Activated CD4-positive, alpha-beta T cell treated with anti-CD3 and anti-CD28 coated beads for 36 hours (primary cell): ENCODE measurements around the gene GPM6B. TPM values are rescaled to one million over a fixed set of nuclear protein-coding genes. Genes with fewer than 3 reads are reported as not detected.
"Not testable (repeated sequence)": the region's sequence is repeated elsewhere in the genome, so short reads cannot be mapped to it uniquely, and the experiment has no call there.

ENCODE experiments used
- ATAC-seq: fragments of 200-7000 bp; cut with Tn5 transposase; one replicate; pipeline ENCODE4 v1.10.0; 2021; ENCODE audit warnings: mild to moderate bottlenecking, moderate library complexity
- CTCF ChIA-PET: fragments of 350-600 bp; sonication (Branson Sonifier 250); formaldehyde crosslinking; loops from one replicate; lab custom pipeline; 2021; ENCODE audit warnings: antibody characterized with exemption; lab: Charles Lee
- POLR2A ChIA-PET: fragments of 350-600 bp; sonication (Branson Sonifier 250); formaldehyde crosslinking; loops from one replicate; lab custom pipeline; 2021; ENCODE audit warnings: antibody characterized with exemption, inconsistent platforms; lab: Charles Lee
- DNase-seq: peaks from one replicate; pipeline ENCODE4 v3.0.0-alpha.2; 2020
- H3K27ac Mint-ChIP-seq: one replicate; pipeline ENCODE4 v1.8.0; 2021; ENCODE audit warnings: mixed read lengths
- H3K27me3 Mint-ChIP-seq: one replicate; pipeline ENCODE4 v1.8.0; 2021; ENCODE audit warnings: mixed read lengths
- H3K36me3 Mint-ChIP-seq: one replicate; pipeline ENCODE4 v1.8.0; 2021; ENCODE audit warnings: low read depth, mixed read lengths
- H3K4me1 Mint-ChIP-seq: one replicate; pipeline ENCODE4 v1.8.0; 2021; ENCODE audit warnings: mixed read lengths
- H3K4me3 Mint-ChIP-seq: one replicate; pipeline ENCODE4 v1.8.0; 2021; ENCODE audit warnings: mild to moderate bottlenecking, moderate library complexity, mixed read lengths
- H3K9me3 Mint-ChIP-seq: one replicate; pipeline ENCODE4 v1.8.0; 2021; ENCODE audit warnings: low read depth, mixed read lengths
- intact Hi-C, 2 experiments: fragments of 100-400 bp; cut with DNase I in 1 of 2; cut with micrococcal nuclease in 1 of 2; formaldehyde crosslinking; loops; one replicate each; pipeline versions ENCODE4 v1.14.2 to v1.15.1; 2022 to 2024; cut with DNase I, micrococcal nuclease
- total RNA-seq, 2 experiments: library from RNA; stranded (reverse); gene quantifications; one replicate each; pipeline ENCODE4 v1.2.3, GENCODE V29; 2021

GPM6B gene
- total RNA-seq, 2 experiments from 2014 or later, result 0.14 TPM; not detected in 1

DNA sequence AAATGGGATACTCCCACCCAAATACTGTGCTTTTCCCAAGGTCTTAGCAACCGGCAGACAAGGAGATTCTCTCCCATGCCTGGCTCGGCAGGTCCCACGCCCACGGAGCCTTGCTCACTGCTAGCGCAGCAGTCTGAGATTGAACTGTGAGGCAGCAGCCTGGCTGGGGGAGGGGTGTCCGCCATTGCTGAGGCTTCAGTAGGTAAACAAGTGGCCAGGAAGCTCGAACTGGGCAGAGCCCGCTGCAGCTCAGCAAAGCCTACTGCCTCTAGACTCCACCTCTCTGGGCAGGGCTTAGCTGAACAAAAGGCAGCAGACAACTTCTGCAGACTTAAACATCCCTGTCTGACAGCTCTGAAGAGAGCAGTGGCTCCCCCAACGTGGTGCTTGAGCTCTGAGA, 92.0 kb downstream of the GPM6B start:
- intact Hi-C loops, H3K27me3 Mint-ChIP-seq, H3K4me3 Mint-ChIP-seq, H3K9me3 Mint-ChIP-seq, ATAC-seq, POLR2A ChIA-PET: not testable (repeated sequence)
- DNase-seq, result peak; percentile 65
- Mint-ChIP-seq H3K27ac (peak overlapping the region; percentile 25), H3K4me1 (peaks cover 49% of the 10 kb centered on the region), H3K36me3 (peaks cover 65% of the 10 kb centered on the region)
- CTCF ChIA-PET, result interaction anchor here (0.6 to 1.3 kb wide), 2 partner anchors 9 to 778 kb away, joined by 3 read pairs; no protein-coding TSS in a partner anchor

GRCh38 chrX:13721819-13722519, 94.9 kb downstream of the GPM6B start:
- Mint-ChIP-seq H3K4me1 (peaks cover 39% of the 10 kb centered on the region), H3K27ac (no peak overlapping the region), H3K9me3 (peaks cover 2% of the 10 kb centered on the region), H3K27me3 (no peaks in the 10 kb centered on the region), H3K36me3 (peaks cover 49% of the 10 kb centered on the region), H3K4me3 (no peak overlapping the region)
- no peak for DNase-seq
- ChIA-PET POLR2A (no interaction called here), CTCF (no interaction called here)
- intact Hi-C loops, result no loop called here
- ATAC-seq, result no peak

GRCh38 chrX:13721371-13721770, 95.5 kb downstream of the GPM6B start:
- intact Hi-C loops, result no loop called here
- CTCF ChIA-PET, result no interaction called here
- peaks cover 36% of the 10 kb centered on the region for H3K4me1 Mint-ChIP-seq
- H3K27me3 Mint-ChIP-seq, result no peaks in the 10 kb centered on the region
- H3K4me3 Mint-ChIP-seq, result no peak overlapping the region
- H3K9me3 Mint-ChIP-seq, result no peaks in the 10 kb centered on the region
- POLR2A ChIA-PET, result no interaction called here
- ATAC-seq (no peak), DNase-seq (no peak)
- H3K36me3 Mint-ChIP-seq, result peaks cover 45% of the 10 kb centered on the region
- no peak overlapping the region for H3K27ac Mint-ChIP-seq

Other genes starting within 250 kb of the GPM6B start
- under 1 TPM; 0.19 to 0.21 TPM for gene EGFL6, start 247.5 kb downstream of the GPM6B start, total RNA-seq
- gene TCEANC, start 164.0 kb downstream of the GPM6B start, total RNA-seq, result 1 to 10 TPM; 1.9 to 2.3 TPM
- 10 to 100 TPM; 24.9 to 31.4 TPM for gene RAB9A, start 128.0 kb downstream of the GPM6B start, total RNA-seq
- gene TRAPPC2, start 82.5 kb downstream of the GPM6B start, total RNA-seq, result 10 to 100 TPM; 10.3 to 16.4 TPM
- 10 to 100 TPM; 28.0 to 32.4 TPM for gene OFD1, start 82.3 kb downstream of the GPM6B start, total RNA-seq
- 10 to 100 TPM; 14.9 to 15.6 TPM for gene GEMIN8, start 212.8 kb upstream of the GPM6B start, total RNA-seq